ENCODE data around the gene LRRC27.

DNA sequence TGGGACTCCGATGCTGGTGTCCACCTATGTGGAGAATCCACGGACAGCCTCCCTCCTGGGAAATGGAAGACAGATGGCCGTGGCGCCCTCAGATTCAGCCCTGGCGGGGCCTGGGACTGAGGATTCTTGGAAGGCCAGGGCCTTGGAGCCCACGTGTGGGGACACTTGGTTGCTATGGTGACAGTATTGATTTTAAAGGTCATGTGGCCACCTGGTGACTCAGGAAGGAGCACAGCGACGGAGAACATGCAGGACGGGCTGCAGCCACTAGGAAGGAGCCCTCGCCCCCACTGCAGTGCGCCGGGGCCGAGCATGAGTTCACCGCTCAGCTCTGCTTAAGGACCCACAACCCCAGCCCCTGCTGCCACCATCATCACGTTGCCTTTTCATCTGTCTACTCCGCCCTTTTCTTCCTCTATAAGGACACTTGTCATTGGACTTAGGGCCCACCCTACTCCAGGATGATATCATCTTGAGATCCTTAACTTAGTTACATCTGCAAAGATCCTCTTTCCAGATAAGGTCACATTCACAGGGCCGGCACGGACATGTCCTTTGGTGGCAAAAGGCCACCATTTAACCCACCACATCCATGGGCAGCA, 20.6 kb upstream of the LRRC27 start:
- TF ChIP-seq POLR2A (IDR thresholded peaks at IDR 0.05) = no peak
- no peak for TF ChIP-seq EP300 (IDR thresholded peaks at IDR 0.05)
- TF ChIP-seq, protein P1, sequence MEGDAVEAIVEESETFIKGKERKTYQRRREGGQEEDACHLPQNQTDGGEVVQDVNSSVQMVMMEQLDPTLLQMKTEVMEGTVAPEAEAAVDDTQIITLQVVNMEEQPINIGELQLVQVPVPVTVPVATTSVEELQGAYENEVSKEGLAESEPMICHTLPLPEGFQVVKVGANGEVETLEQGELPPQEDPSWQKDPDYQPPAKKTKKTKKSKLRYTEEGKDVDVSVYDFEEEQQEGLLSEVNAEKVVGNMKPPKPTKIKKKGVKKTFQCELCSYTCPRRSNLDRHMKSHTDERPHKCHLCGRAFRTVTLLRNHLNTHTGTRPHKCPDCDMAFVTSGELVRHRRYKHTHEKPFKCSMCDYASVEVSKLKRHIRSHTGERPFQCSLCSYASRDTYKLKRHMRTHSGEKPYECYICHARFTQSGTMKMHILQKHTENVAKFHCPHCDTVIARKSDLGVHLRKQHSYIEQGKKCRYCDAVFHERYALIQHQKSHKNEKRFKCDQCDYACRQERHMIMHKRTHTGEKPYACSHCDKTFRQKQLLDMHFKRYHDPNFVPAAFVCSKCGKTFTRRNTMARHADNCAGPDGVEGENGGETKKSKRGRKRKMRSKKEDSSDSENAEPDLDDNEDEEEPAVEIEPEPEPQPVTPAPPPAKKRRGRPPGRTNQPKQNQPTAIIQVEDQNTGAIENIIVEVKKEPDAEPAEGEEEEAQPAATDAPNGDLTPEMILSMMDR (IDR thresholded peaks at IDR 0.05) = no peak
- TF ChIP-seq POLR2AphosphoS5 (IDR thresholded peaks at IDR 0.05) = no peak
